Measurements from ENCODE around the gene ITSN1.

The ITSN1 gene

DNA sequence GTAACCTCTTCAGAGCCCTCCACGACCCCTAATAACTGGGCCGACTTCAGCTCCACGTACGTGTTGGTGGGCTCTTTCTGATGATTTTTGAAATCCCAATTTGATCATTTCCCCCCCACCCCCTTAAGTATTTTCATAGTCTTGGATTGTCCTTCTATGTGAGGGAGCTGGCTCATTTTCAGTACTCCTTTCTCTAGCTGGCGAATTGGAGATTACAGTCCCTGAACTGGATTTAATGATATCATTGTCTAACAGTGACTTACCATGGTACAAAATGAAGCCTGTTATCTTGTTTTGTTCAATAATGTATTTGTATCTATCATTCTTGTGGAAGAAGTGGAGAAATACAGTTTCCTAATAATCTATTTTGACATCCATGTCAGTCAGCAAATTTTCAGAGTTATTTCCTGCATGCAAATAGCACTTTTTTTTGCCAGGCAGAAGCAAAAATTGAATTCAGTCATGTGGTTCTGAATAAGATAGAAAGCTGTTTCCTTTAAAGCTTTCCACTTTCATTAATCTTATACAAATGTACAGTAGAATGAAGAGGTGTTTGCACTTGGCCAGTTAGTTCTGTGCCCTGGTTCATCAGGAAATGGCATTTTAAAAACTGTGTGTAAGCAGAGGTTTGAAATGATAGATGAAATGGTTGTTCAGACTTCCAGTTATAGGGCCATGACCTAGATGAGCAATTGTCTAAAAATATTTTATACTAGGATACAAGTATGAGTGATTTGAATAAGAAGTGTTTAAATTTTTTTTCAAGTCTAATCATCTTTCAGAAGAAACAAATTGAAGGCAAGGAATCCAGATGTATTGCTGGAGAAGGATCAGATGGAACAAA lies 169.1 kb downstream of the ITSN1 start:
- H3K4me3 ChIP-seq (ENCODE audit: low read depth, low read length), result no peak overlapping the region
- no peak for DNase-seq (ENCODE audit: low read depth)
- no peak for TF ChIP-seq CTCF (IDR thresholded peaks at IDR 0.05; ENCODE audit: control insufficient read depth, extremely low read depth, insufficient read depth)

DNA sequence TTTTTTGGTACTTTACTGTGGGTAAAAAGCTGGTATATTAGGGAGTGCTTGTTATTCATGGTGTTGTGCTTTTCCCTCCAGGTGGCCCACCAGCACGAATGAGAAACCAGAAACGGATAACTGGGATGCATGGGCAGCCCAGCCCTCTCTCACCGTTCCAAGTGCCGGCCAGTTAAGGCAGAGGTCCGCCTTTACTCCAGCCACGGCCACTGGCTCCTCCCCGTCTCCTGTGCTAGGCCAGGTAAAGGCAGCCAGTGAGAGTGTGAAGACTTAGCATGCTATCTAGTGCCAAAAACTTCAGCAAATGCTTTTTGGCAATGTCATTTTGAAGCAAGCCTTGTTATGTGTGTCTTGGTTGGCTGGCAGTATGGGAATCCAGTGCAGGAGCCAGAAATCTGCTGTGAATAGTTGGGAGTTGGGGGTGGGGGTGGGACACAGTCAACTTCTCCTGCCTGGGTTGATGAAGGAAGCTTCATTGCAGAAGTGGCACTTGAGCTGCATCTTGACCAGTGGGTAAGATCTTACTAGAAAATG lies 171.6 kb downstream of the ITSN1 start:
- no peak for DNase-seq (ENCODE audit: low read depth)
- TF ChIP-seq CTCF (IDR thresholded peaks at IDR 0.05; ENCODE audit: control insufficient read depth, extremely low read depth, insufficient read depth), result no peak
- H3K4me3 ChIP-seq (ENCODE audit: low read depth, low read length), result no peak overlapping the region

DNA sequence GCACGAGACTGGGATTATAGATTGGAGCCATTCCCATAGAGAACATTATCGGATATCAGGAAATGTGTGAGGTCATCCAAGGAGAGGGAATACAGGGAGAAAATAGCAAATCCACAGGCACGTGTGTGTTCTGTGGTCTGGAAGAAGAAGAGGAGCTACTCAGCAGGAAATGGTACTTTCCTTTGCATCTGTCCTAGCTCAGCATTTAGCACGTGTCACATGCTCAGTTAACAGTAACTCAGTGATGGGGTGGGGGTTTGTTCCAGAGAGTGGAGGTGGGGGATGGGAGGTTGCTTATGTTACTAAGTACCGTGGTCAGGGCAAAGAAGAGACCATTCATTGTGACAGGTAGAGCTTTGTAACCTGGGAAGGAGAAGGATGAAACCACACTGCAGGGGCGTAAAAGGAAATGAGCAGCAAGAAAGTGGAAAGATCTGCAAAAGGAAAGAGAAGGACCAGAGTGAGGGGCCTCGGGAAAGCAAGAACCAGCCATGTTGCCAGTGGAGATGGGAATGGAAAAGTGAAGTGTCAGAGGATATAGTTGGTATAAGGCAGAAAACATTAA lies 172.9 kb downstream of the ITSN1 start:
- no peak overlapping the region for H3K4me3 ChIP-seq (ENCODE audit: low read depth, low read length)
- TF ChIP-seq CTCF (IDR thresholded peaks at IDR 0.05; ENCODE audit: control insufficient read depth, extremely low read depth, insufficient read depth), result no peak
- no peak for DNase-seq (ENCODE audit: low read depth)

DNA sequence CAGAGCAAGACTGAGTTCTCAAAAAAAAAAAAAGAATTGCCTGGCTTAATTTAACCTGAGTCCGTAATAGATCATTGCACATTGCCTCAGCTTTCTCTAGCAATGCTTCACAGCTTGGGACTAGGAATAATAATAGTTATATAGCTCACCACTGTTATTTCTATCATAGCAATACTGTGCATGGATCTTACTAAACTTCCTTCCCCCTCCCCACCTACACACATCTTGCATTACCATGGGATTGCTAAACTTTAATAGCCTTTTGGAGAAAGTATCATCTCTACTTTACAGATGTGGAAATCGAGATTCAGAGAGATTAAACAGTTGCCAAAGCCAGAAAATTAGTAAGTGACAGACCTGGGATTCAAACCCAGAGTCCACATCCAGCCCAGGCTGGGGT lies 173.9 kb downstream of the ITSN1 start:
- no peak for TF ChIP-seq CTCF (IDR thresholded peaks at IDR 0.05; ENCODE audit: control insufficient read depth, extremely low read depth, insufficient read depth)
- DNase-seq (ENCODE audit: low read depth), result no peak
- H3K4me3 ChIP-seq (ENCODE audit: low read depth, low read length), result no peak overlapping the region

GRCh38 chr21:33817138-33817537 lies 174.8 kb downstream of the ITSN1 start:
- DNase-seq (ENCODE audit: low read depth), result no peak
- TF ChIP-seq CTCF (IDR thresholded peaks at IDR 0.05; ENCODE audit: control insufficient read depth, extremely low read depth, insufficient read depth), result no peak
- H3K4me3 ChIP-seq (ENCODE audit: low read depth, low read length), result no peak overlapping the region

DNA sequence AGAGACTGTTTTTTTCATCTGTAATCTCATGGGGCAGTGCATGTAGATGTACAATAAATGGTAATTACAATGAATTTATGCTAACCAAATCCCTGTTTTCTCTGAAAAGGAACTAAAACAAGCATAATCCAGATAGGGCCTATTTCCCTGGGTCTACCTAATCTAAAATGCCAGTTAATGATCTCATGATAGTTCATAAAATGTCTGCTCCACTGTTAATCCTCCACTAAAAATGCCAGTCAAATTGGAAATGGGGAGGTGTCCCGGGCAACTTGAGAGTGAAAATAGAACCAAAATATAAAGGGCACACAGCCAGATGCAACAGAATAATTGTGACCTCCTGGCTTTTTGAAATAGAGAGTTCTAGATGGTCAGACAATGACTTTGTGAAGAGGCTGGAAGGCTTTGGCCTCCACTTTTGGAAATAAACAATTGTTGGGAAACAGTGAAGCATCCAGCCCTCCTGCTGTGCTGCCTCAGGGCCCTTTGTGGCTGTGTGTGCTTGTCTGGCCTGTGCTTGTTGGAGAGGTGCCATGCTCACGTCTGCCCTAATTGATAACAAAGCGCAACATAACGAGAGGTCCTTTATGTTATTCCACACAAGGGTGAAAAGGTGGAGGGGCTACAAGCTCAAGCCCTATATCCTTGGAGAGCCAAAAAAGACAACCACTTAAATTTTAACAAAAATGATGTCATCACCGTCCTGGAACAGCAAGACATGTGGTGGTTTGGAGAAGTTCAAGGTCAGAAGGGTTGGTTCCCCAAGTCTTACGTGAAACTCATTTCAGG lies 175.6 kb downstream of the ITSN1 start:
- no peak for TF ChIP-seq CTCF (IDR thresholded peaks at IDR 0.05; ENCODE audit: control insufficient read depth, extremely low read depth, insufficient read depth)
- H3K4me3 ChIP-seq (ENCODE audit: low read depth, low read length), result no peak overlapping the region
- no peak for DNase-seq (ENCODE audit: low read depth)

Data from LNCaP clone FGC (cell line).